ENCODE data around the gene APLP1. TPM values are rescaled to one million over a fixed set of nuclear protein-coding genes. Genes with fewer than 3 reads are reported as not detected.
"Not testable (repeated sequence)": the region's sequence is repeated elsewhere in the genome, so short reads cannot be mapped to it uniquely, and the experiment has no call there.

Gene APLP1
- total RNA-seq, 2 donors from 2014 or later: 3.6 to 38.0 TPM

GRCh38 chr19:35888398-35888797, 20.0 kb downstream of the APLP1 start:
- Histone ChIP-seq H3K27ac (no peak overlapping the region), H3K4me1 (replicated peaks) (no peaks in the 10 kb centered on the region), H3K27me3 (replicated peaks; ENCODE audit: insufficient read depth) (no peaks in the 10 kb centered on the region), H3K4me3 (no peak overlapping the region), H3K9me3 (no peaks in the 10 kb centered on the region), H3K36me3 (peaks cover 8 to 19% of the 10 kb centered on the region in 2 donors)
- WGBS: 92% methylated on average over 9 of the region's 9 CpGs
- DNase-seq (ENCODE audit: low spot score): no peak
- TF ChIP-seq POLR2A (IDR thresholded peaks at IDR 0.05): no peak
- TF ChIP-seq, protein P1, sequence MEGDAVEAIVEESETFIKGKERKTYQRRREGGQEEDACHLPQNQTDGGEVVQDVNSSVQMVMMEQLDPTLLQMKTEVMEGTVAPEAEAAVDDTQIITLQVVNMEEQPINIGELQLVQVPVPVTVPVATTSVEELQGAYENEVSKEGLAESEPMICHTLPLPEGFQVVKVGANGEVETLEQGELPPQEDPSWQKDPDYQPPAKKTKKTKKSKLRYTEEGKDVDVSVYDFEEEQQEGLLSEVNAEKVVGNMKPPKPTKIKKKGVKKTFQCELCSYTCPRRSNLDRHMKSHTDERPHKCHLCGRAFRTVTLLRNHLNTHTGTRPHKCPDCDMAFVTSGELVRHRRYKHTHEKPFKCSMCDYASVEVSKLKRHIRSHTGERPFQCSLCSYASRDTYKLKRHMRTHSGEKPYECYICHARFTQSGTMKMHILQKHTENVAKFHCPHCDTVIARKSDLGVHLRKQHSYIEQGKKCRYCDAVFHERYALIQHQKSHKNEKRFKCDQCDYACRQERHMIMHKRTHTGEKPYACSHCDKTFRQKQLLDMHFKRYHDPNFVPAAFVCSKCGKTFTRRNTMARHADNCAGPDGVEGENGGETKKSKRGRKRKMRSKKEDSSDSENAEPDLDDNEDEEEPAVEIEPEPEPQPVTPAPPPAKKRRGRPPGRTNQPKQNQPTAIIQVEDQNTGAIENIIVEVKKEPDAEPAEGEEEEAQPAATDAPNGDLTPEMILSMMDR (IDR thresholded peaks at IDR 0.05): no peak
- no peak for TF ChIP-seq POLR2AphosphoS5 (IDR thresholded peaks at IDR 0.05)
- intact Hi-C loops (cut with DNase I): no loop called here

DNA sequence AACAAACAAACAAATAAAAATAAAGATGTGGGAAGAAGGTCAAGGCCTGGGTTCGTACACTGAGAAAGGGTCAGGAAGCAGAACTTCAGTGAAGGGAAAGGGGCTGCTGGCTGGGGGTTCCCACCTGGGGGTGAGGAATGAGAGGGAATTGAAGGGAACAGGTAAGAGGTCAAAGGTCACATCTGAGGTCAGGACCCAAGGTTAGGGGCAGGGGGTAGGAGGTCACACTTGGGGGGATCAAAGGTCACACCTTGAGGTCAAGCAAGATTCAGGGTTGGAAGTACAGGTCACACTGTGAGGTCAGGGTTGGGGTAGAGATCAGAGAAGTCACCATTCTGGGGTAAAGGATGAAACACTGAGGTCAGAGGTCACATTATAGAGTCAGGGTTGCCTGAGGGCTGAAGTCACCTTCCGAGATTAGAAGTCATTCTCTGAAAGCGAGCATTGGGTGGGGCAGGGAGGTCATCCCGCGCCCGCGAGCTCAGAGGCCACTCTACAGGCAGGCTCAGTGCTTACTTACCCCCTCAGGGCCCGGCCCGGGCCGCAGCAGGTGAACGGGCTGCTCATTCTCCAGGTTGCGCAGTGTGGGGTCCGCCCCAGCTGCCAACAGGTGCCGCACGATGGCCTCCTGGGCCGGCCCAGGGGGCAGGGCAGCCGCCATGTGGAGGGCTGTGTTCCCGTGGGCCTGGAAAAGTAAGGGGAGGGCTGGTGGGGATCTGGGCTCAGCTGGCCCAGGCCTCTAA, 21.2 kb downstream of the APLP1 start:
- WGBS: 87% methylated on average over 18 of the region's 18 CpGs
- H3K27ac ChIP-seq: no peak overlapping the region
- no peaks in the 10 kb centered on the region for H3K4me1 ChIP-seq (replicated peaks)
- TF ChIP-seq, protein P1 (IDR thresholded peaks at IDR 0.05): no peak
- TF ChIP-seq POLR2A (IDR thresholded peaks at IDR 0.05): no peak
- no peak for TF ChIP-seq POLR2AphosphoS5 (IDR thresholded peaks at IDR 0.05)
- H3K36me3 ChIP-seq: peaks cover 8 to 19% of the 10 kb centered on the region in 2 donors
- H3K27me3 ChIP-seq (replicated peaks; ENCODE audit: insufficient read depth): no peaks in the 10 kb centered on the region
- H3K4me3 ChIP-seq: no peak overlapping the region
- DNase-seq (ENCODE audit: low spot score): no peak
- no peaks in the 10 kb centered on the region for H3K9me3 ChIP-seq
- intact Hi-C loops (cut with DNase I): no loop called here

- Histone ChIP-seq H3K27me3 (replicated peaks; ENCODE audit: insufficient read depth) (no peaks in the 10 kb centered on the region), H3K9me3 (no peaks in the 10 kb centered on the region), H3K4me1 (replicated peaks) (no peaks in the 10 kb centered on the region), H3K4me3 (no peak overlapping the region), H3K27ac (no peak overlapping the region), H3K36me3 (peaks cover 8 to 19% of the 10 kb centered on the region in 2 donors)
- TF ChIP-seq, protein P1 (IDR thresholded peaks at IDR 0.05): no peak
- TF ChIP-seq POLR2A (IDR thresholded peaks at IDR 0.05) (no peak), POLR2AphosphoS5 (IDR thresholded peaks at IDR 0.05) (no peak)
- intact Hi-C loops (cut with DNase I): no loop called here
- DNase-seq (ENCODE audit: low spot score): no peak
- whole genome bisulfite sequencing: 91% methylated on average over 13 of the region's 13 CpGs
These were observed 21.8 kb downstream of the APLP1 start for GRCh38 chr19:35890113-35890650.

DNA sequence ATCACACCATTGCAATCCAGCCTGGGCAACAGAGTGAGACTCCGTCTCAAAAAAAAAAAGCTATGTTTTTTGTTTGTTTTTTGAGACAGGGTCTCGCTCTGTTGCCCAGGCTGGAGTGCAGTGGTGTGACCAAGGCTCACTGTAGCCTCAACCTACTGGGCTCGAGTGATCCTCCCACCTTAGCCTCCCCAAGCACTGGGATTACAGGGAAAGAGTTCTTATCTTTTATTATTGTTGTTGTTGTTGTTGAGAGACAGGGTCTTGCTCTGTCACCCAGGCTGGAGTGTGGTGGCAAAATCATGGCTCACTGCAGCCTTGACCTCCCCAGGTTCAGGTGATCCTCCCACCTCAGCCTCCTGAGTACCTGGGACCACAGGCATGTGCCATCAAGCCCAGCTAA, 23.4 kb downstream of the APLP1 start:
- intact Hi-C loops (cut with DNase I); DNase-seq (ENCODE audit: low spot score); H3K27me3 ChIP-seq (replicated peaks; ENCODE audit: insufficient read depth); H3K9me3 ChIP-seq; H3K27ac ChIP-seq; H3K4me1 ChIP-seq (replicated peaks); H3K4me3 ChIP-seq: not testable (repeated sequence)
- 97% methylated on average over 3 of the region's 3 CpGs for whole genome bisulfite sequencing
- peaks cover 8 to 19% of the 10 kb centered on the region in 2 donors for H3K36me3 ChIP-seq

GRCh38 chr19:35894342-35894741, 26.0 kb downstream of the APLP1 start:
- no peak for DNase-seq (ENCODE audit: low spot score)
- no peaks in the 10 kb centered on the region for H3K4me1 ChIP-seq (replicated peaks)
- TF ChIP-seq, protein P1 (IDR thresholded peaks at IDR 0.05): no peak
- TF ChIP-seq POLR2A (IDR thresholded peaks at IDR 0.05): no peak
- TF ChIP-seq POLR2AphosphoS5 (IDR thresholded peaks at IDR 0.05): no peak
- 100% methylated on average over 2 of the region's 2 CpGs for WGBS
- intact Hi-C loops (cut with DNase I): no loop called here
- no peaks in the 10 kb centered on the region for H3K9me3 ChIP-seq
- no peak overlapping the region for H3K27ac ChIP-seq
- H3K36me3 ChIP-seq: peaks cover 3 to 5% of the 10 kb centered on the region in 2 donors
- H3K4me3 ChIP-seq: no peak overlapping the region
- no peaks in the 10 kb centered on the region for H3K27me3 ChIP-seq (replicated peaks; ENCODE audit: insufficient read depth)
